Measurements from ENCODE around the gene PASD1. TPM values are rescaled to one million over a fixed set of nuclear protein-coding genes. Genes with fewer than 3 reads are reported as not detected.

PASD1 gene
- total RNA-seq, 1 donor: not detected

DNA sequence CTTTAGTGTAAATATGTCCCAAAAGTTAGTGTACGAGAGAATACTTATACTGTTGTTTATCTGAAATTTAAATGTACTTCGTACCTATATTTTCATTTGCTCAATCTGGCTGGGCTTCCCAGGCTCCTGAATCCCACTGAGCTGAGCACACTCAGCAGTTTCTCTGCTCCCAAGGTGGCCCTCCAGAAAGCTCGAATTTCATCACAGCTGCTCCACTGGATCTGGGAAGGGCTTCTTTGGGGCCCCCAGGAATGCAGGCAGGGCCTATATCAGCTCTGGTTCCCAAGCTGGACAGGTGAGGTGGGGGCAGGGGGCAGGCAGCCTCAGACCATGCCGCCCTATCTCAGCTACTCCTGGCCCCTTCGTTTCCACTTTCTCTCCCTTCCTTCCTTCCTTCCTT is 150.9 kb downstream of the PASD1 start:
- H3K9me3 ChIP-seq (ENCODE audit: low read depth, low read length): no peaks in the 10 kb centered on the region

DNA sequence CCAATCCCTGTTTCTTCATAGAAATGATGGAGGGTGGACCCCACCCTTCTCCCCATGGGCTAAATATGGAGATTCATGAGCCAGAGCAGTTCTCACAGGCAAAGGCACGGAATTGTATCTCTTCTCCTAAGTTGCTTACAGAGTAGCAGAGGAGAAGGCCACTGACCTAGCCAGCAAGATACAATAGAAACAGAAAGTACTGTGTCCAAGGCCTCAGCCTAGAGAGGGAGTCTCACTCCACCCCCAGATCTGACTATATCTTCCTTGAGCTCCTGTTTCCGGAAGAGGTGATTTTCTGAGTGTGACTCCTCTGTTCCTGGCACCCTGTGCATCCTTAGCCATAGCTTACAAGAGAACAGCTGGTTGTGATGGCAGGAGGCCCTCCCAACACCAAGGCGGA is 152.3 kb downstream of the PASD1 start, which contains the start of gene FATE1:
Gene FATE1 (plus strand): TSS at position 284 of the 400 bp plus-strand sequence. CDS start 85 bp downstream, at position 369.
- Histone ChIP-seq H3K27me3 (ENCODE audit: insufficient read depth, low read length) (no peaks in the 10 kb centered on the region), H4K20me1 (ENCODE audit: insufficient read depth, low read length) (no peaks in the 10 kb centered on the region), H3K4me3 (ENCODE audit: insufficient read depth, low read length) (no peak within 1 kb of the TSS), H2AFZ (ENCODE audit: low read length) (no peak within 1 kb of the TSS), H3K79me2 (ENCODE audit: insufficient read depth, low read length) (no peaks in the 10 kb centered on the region), H3K9me3 (ENCODE audit: low read depth, low read length) (no peaks in the 10 kb centered on the region), H3K27ac (ENCODE audit: low read depth, low read length) (no peak within 1 kb of the TSS), H3K4me2 (ENCODE audit: insufficient read depth, low read length) (no peak within 1 kb of the TSS), H3K36me3 (ENCODE audit: insufficient read depth, low read length) (no peaks in the 10 kb centered on the region), H3K4me1 (ENCODE audit: insufficient read depth, low read length) (no peaks in the 10 kb centered on the region)
- DNase-seq (ENCODE audit: insufficient read length, low spot score, missing footprints): no peak
- TF ChIP-seq, protein P1, sequence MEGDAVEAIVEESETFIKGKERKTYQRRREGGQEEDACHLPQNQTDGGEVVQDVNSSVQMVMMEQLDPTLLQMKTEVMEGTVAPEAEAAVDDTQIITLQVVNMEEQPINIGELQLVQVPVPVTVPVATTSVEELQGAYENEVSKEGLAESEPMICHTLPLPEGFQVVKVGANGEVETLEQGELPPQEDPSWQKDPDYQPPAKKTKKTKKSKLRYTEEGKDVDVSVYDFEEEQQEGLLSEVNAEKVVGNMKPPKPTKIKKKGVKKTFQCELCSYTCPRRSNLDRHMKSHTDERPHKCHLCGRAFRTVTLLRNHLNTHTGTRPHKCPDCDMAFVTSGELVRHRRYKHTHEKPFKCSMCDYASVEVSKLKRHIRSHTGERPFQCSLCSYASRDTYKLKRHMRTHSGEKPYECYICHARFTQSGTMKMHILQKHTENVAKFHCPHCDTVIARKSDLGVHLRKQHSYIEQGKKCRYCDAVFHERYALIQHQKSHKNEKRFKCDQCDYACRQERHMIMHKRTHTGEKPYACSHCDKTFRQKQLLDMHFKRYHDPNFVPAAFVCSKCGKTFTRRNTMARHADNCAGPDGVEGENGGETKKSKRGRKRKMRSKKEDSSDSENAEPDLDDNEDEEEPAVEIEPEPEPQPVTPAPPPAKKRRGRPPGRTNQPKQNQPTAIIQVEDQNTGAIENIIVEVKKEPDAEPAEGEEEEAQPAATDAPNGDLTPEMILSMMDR (IDR thresholded peaks at IDR 0.05; ENCODE audit: extremely low read depth, low read depth, low read length): no peak

More for the DNA sequence above, 150.9 kb downstream of the PASD1 start:
- no peaks in the 10 kb centered on the region for H3K79me2 ChIP-seq (ENCODE audit: insufficient read depth, low read length)
- H3K27ac ChIP-seq (ENCODE audit: low read depth, low read length): no peak overlapping the region
- no peak overlapping the region for H3K4me3 ChIP-seq (ENCODE audit: insufficient read depth, low read length)
- TF ChIP-seq, protein P1 (IDR thresholded peaks at IDR 0.05; ENCODE audit: extremely low read depth, low read depth, low read length): no peak
- no peaks in the 10 kb centered on the region for H3K36me3 ChIP-seq (ENCODE audit: insufficient read depth, low read length)
- H3K4me1 ChIP-seq (ENCODE audit: insufficient read depth, low read length): no peaks in the 10 kb centered on the region
- H3K27me3 ChIP-seq (ENCODE audit: insufficient read depth, low read length): no peaks in the 10 kb centered on the region
- no peak overlapping the region for H2AFZ ChIP-seq (ENCODE audit: low read length)
- no peak overlapping the region for H3K4me2 ChIP-seq (ENCODE audit: insufficient read depth, low read length)
- no peak for DNase-seq (ENCODE audit: insufficient read length, low spot score, missing footprints)
- H4K20me1 ChIP-seq (ENCODE audit: insufficient read depth, low read length): no peaks in the 10 kb centered on the region

DNA sequence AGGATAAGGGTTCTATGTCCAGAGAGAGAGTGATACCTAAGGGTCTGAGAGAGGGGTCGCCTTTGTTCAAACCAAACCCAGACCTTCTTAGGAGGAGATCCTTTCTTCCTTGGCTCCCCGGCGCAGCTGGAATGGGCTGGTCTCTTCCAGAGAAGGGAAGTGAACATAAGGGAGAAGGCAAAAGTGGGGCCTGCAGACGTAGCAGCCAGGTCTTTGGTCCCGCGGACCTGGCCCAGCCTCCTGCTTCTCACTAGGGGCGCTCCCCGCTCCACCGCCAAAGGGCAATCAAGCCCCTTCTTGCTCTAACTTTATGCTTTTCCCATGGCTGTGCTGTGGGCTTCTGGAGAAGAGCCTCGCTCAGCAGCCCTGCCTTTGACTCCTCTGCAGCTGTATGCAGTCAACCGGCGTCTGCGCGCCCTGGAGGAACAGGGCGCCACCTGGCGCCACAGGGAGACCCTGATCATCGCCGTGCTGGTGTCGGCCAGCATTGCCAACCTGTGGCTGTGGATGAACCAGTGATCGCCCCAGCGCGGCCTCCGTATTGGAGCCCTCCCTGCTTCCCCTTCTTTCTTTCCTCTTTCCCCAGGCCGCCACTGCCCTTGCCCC is 158.9 kb downstream of the PASD1 start:
- no peaks in the 10 kb centered on the region for H3K4me1 ChIP-seq (ENCODE audit: insufficient read depth, low read length)
- no peak overlapping the region for H3K4me3 ChIP-seq (ENCODE audit: insufficient read depth, low read length)
- no peak for DNase-seq (ENCODE audit: insufficient read length, low spot score, missing footprints)
- no peaks in the 10 kb centered on the region for H4K20me1 ChIP-seq (ENCODE audit: insufficient read depth, low read length)
- no peak overlapping the region for H3K27ac ChIP-seq (ENCODE audit: low read depth, low read length)
- no peaks in the 10 kb centered on the region for H3K9me3 ChIP-seq (ENCODE audit: low read depth, low read length)
- no peak overlapping the region for H3K4me2 ChIP-seq (ENCODE audit: insufficient read depth, low read length)
- no peaks in the 10 kb centered on the region for H3K36me3 ChIP-seq (ENCODE audit: insufficient read depth, low read length)
- H3K27me3 ChIP-seq (ENCODE audit: insufficient read depth, low read length): no peaks in the 10 kb centered on the region
- TF ChIP-seq, protein P1 (IDR thresholded peaks at IDR 0.05; ENCODE audit: extremely low read depth, low read depth, low read length): peak; percentile 31
- no peaks in the 10 kb centered on the region for H3K79me2 ChIP-seq (ENCODE audit: insufficient read depth, low read length)
- H2AFZ ChIP-seq (ENCODE audit: low read length): no peak overlapping the region

DNA sequence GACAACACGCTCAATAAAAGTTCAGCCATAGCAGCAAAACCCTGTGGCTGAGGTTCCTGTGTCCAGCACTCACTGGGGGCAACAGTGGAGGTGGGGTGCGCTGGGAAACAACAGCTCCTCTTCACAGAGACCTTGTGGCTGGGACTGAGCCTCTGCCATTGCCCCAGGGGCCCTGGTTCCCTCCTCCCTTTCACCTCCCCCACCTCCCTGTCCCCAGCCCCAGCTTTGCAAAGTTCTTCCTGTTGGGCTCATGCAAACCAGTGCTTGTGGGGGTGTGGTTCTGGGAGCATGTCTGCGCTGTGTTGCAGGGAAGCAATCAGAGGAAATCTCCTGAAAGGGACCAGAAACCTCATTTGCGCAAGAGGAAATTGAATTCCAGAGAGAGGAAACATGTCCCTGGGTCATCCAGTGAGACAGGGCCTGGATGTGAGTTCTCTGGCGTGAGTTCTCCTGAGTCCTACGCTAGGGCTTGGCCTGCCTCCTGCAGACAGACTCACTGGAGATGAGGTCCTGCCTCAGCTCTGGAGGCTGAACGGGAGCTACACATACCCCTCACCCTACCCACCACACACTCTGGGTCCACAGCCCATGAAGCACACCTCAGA is 159.8 kb downstream of the PASD1 start:
- H3K4me1 ChIP-seq (ENCODE audit: insufficient read depth, low read length): no peaks in the 10 kb centered on the region
- H3K36me3 ChIP-seq (ENCODE audit: insufficient read depth, low read length): no peaks in the 10 kb centered on the region
- no peak for DNase-seq (ENCODE audit: insufficient read length, low spot score, missing footprints)
- no peaks in the 10 kb centered on the region for H3K9me3 ChIP-seq (ENCODE audit: low read depth, low read length)
- H4K20me1 ChIP-seq (ENCODE audit: insufficient read depth, low read length): no peaks in the 10 kb centered on the region
- no peaks in the 10 kb centered on the region for H3K79me2 ChIP-seq (ENCODE audit: insufficient read depth, low read length)
- no peak overlapping the region for H3K4me3 ChIP-seq (ENCODE audit: insufficient read depth, low read length)
- H3K4me2 ChIP-seq (ENCODE audit: insufficient read depth, low read length): no peak overlapping the region
- no peak overlapping the region for H2AFZ ChIP-seq (ENCODE audit: low read length)
- TF ChIP-seq, protein P1 (IDR thresholded peaks at IDR 0.05; ENCODE audit: extremely low read depth, low read depth, low read length): no peak
- no peaks in the 10 kb centered on the region for H3K27me3 ChIP-seq (ENCODE audit: insufficient read depth, low read length)
- no peak overlapping the region for H3K27ac ChIP-seq (ENCODE audit: low read depth, low read length)
